ENCODE results near the gene ACTN1.

The ACTN1 gene

GRCh38 chr14:69012256-69012953 lies 33.3 kb upstream of the ACTN1 start:
- TF ChIP-seq CTCF (IDR thresholded peaks at IDR 0.05) (no peak), ZFX (IDR thresholded peaks at IDR 0.05; ENCODE audit: borderline replicate concordance) (no peak)
- no peak overlapping the region for H3K27ac ChIP-seq

DNA sequence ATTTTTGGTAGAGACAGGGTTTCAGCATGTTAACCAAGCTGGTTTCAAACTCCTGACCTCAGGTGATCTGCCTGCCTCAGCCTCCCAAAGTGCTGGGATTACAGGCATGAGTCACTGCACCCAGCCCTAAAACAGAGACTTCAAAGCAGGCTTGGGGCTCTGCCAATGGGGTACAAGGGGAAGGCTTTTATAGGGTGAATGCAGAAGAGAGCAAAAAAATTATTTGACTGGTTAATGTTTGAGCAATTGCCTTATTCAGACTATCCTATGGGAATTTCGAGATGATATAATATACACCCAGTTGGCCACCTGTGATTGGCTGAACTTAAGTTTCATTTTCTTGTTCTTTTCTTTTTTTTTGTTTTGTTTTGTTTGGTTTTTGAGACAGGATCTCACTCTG lies 31.5 kb upstream of the ACTN1 start:
- TF ChIP-seq ZFX (IDR thresholded peaks at IDR 0.05; ENCODE audit: borderline replicate concordance) (no peak), CTCF (IDR thresholded peaks at IDR 0.05) (no peak)
- H3K27ac ChIP-seq = no peak overlapping the region

GRCh38 chr14:69008421-69008884 lies 29.4 kb upstream of the ACTN1 start:
- TF ChIP-seq CTCF (IDR thresholded peaks at IDR 0.05) (no peak), ZFX (IDR thresholded peaks at IDR 0.05; ENCODE audit: borderline replicate concordance) (no peak)
- H3K27ac ChIP-seq = no peak overlapping the region

- H3K27ac ChIP-seq = no peak overlapping the region
- TF ChIP-seq CTCF (IDR thresholded peaks at IDR 0.05) (no peak), ZFX (IDR thresholded peaks at IDR 0.05; ENCODE audit: borderline replicate concordance) (no peak)
Observed at GRCh38 chr14:69006346-69006745, 27.2 kb upstream of the ACTN1 start.

- H3K27ac ChIP-seq = no peak overlapping the region
- TF ChIP-seq CTCF (IDR thresholded peaks at IDR 0.05) (no peak), ZFX (IDR thresholded peaks at IDR 0.05; ENCODE audit: borderline replicate concordance) (no peak)
Observed at GRCh38 chr14:69005432-69006148, 26.5 kb upstream of the ACTN1 start.

DNA sequence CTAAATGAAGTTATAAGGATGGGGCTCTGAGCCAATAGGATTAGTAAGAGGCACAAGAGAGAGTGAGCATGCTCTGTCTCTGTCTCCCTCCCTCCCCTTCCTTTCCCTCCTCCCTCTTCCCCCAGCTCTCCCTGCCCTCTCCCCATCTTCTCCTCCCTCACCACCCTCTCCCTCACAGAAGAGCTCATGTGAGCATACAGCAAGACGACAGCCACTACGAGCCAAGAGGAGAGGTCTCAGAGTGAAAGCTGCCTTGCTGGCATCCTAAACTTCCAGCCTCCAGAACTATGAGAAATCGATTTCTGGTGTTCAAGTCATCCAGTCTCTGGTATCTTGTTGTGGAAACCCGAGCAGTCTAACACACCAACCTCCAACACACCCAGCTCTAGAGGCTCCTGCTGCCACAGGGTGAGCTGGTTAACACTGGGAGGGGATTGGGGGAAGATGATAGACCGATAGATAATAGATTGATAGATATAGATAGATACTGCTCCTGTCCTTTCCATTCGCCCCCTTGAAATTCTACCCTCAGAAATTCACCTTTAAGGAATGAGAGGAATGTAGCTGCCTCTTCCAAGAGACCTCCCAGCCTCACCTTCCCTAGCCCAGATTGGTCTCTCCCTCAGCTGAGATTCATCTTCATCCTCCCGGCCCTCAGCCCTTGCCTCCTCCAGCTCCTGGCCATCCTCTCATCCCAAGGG lies 25.8 kb upstream of the ACTN1 start:
- TF ChIP-seq ZFX (IDR thresholded peaks at IDR 0.05; ENCODE audit: borderline replicate concordance) = no peak
- TF ChIP-seq CTCF (IDR thresholded peaks at IDR 0.05) = no peak
- no peak overlapping the region for H3K27ac ChIP-seq

Measured in 22Rv1 (cell line).